Natural killer cell treated with Interleukin-12 subunit alpha and Interleukin-12 subunit beta and Interleukin-15 and Interleukin-18, amount 100 ng/mL, for 72 hours (primary cell): Measurements from ENCODE around the gene HMCN1. TPM values are rescaled to one million over a fixed set of nuclear protein-coding genes. Genes with fewer than 3 reads are reported as not detected.
A peak's percentile ranks its signal among the peaks of the same experiment; 100 is the strongest.

Source experiments
- ATAC-seq, 2 donors: fragments of 150-1000 bp; cut with Tn5 transposase in 1 of 2; sonication (Bioruptor Pico), chemical (Tn5 transposase) in 1 of 2; 2 replicates each; pipeline ENCODE4 v1.10.0; 2021
- DNase-seq: peaks from one replicate; pipeline ENCODE4 v3.0.0; 2022; ENCODE audit warnings: low spot score
- H3K27ac Mint-ChIP-seq, 2 donors: 1 replicate in 1 of 2; 2 replicates in 1 of 2; pipeline ENCODE4 v1.8.0; 2022; ENCODE audit warnings: mixed read lengths in 2 of 2, mild to moderate bottlenecking in 1 of 2, moderate library complexity in 1 of 2
- H3K27me3 Mint-ChIP-seq, 2 donors: 1 replicate in 1 of 2; 2 replicates in 1 of 2; pipeline ENCODE4 v1.8.0; 2022; ENCODE audit warnings: mixed read lengths in 2 of 2
- H3K36me3 Mint-ChIP-seq: one replicate; pipeline ENCODE4 v1.8.0; 2022; ENCODE audit warnings: mixed read lengths
- H3K4me1 Mint-ChIP-seq, 2 donors: 1 replicate in 1 of 2; 2 replicates in 1 of 2; pipeline ENCODE4 v1.8.0; 2022; ENCODE audit warnings: low read depth in 2 of 2, mixed read lengths in 2 of 2, mild to moderate bottlenecking in 1 of 2
- H3K4me3 Mint-ChIP-seq: one replicate; pipeline ENCODE4 v1.8.0; 2022; ENCODE audit warnings: mixed read lengths
- H3K9me3 Mint-ChIP-seq: 2 replicates; pipeline ENCODE4 v1.8.0; 2022; ENCODE audit warnings: mixed read lengths
- total RNA-seq, 2 donors: library from RNA; stranded (reverse); gene quantifications; one replicate each; pipeline ENCODE4 v1.2.3, GENCODE V29; 2022

The HMCN1 gene
- total RNA-seq, 2 donors from 2014 or later = 1.1 to 1.4 TPM

DNA sequence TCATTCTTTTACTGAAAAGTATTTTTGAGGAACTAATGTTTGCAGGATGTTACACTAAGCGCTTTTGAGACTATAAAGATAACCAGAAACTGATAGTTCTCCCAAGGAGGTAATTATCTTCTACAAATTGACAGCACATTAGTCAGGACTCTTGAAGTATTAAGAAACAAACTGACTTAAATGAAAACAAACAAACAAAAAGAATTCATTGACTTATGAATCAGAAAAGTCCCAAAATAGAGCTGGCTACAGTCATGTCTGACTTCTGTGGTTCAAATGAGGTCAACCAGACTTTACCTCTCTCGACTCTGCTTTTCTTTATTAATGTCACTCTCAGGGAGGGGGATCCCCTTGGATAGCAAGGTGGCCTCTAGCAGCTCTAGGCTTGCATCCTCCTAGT is 344.1 kb downstream of the HMCN1 start:
- DNase-seq (no peak), ATAC-seq (peak in 1 of 2 donors; percentile 64)
- Mint-ChIP-seq H3K9me3 (no peaks in the 10 kb centered on the region), H3K4me1 (peaks cover 0 to 2% of the 10 kb centered on the region in 2 donors), H3K27ac (no peak overlapping the region), H3K27me3 (no peaks in the 10 kb centered on the region), H3K4me3 (no peak overlapping the region), H3K36me3 (no peaks in the 10 kb centered on the region)

DNA sequence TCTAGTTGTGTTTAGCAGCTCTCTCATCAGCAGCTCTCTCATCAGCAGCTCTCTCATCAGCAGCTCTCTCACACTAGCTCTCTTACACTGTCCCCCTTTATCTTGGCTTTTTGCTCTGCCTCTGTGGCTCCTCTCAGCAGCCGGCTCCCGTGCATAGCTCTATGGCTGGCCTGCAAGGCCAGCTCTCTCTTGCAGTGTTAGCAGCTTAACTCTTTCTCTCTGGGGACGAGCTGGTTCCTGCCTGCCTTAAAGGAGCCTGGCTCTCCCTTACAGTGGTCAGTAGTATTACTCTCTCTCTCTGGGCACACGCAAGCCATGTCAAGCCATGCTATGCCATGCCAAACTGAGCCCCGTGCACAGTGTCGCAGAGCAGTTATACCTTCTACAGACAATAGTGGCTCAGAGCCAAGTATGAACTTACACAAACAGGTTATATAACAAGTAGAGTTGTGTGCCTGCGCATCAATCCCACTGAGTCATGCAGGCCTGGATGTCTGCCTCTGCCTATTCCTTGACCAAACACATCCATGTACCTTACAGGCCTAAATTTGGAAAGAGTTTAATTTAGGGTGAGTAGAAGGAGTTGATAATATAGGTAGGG is 345.0 kb downstream of the HMCN1 start:
- DNase-seq = no peak
- Mint-ChIP-seq H3K4me1 (peaks cover 0 to 2% of the 10 kb centered on the region in 2 donors), H3K9me3 (no peaks in the 10 kb centered on the region), H3K4me3 (no peak overlapping the region), H3K27me3 (no peaks in the 10 kb centered on the region), H3K27ac (no peak overlapping the region), H3K36me3 (no peaks in the 10 kb centered on the region)
- ATAC-seq = no peak

DNA sequence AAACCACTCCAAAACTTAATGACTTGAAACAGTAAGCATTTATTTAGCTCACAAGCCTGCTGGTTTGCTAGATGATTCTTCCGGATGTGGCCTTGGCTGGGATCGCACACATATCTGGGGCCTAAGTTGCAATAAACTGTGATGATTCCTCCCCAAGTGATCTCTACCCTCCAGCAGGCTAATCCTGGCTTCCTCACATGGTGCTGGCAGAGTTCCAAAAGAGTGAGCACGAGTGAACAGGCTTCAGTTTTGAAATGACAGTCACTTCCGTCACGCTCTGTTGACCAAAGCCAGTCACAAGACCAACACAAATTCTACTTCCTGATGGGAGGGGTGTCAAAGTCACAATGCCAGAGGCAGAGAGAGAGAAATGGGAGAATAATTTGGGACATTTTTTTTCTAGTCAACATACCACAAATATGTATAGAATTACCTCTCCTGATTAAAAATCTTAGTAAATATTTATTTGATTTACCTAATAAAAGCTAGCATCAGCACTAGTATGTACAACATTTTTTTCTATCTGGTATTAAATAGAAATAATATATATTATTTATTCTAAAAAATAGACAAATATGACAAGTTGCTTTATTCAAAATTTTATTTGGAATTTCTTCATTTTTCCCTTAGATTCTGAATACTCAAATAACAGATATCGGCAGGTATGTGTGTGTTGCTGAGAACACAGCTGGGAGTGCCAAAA is 348.2 kb downstream of the HMCN1 start:
- Mint-ChIP-seq H3K36me3 (no peaks in the 10 kb centered on the region), H3K9me3 (peaks cover 3% of the 10 kb centered on the region), H3K27ac (no peak overlapping the region), H3K27me3 (no peaks in the 10 kb centered on the region), H3K4me3 (no peak overlapping the region), H3K4me1 (peaks cover 0 to 2% of the 10 kb centered on the region in 2 donors)
- ATAC-seq (no peak), DNase-seq (no peak)

DNA sequence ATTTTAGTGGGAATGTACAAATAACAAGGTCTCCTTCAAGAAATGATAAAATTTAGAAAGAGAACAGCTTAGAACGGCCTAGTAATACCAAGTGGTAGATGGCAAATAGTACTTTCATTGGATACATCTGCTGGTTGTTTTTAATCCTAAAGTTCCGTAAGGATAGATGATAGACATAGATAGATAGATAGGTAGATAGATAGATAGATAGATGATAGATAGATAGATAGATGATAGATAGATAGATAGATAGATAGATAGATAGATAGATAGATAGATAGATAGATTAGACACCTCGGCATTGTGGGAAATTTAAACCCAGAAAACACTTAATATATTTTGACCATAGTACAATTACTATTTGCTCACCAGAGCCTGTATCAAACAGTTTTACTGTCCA is 352.4 kb downstream of the HMCN1 start:
- ATAC-seq (no peak), DNase-seq (no peak)
- H3K27me3 Mint-ChIP-seq = no peaks in the 10 kb centered on the region
- no peak overlapping the region for H3K4me3 Mint-ChIP-seq
- peaks cover 3% of the 10 kb centered on the region for H3K9me3 Mint-ChIP-seq
- no peak overlapping the region for H3K27ac Mint-ChIP-seq
- no peaks in the 10 kb centered on the region for H3K36me3 Mint-ChIP-seq
- peaks cover 0 to 2% of the 10 kb centered on the region in 2 donors for H3K4me1 Mint-ChIP-seq

GRCh38 chr1:186089940-186090339 is 355.7 kb downstream of the HMCN1 start:
- no peak for DNase-seq
- H3K9me3 Mint-ChIP-seq = peaks cover 6% of the 10 kb centered on the region
- no peak overlapping the region for H3K4me3 Mint-ChIP-seq
- ATAC-seq = no peak
- H3K4me1 Mint-ChIP-seq = no peaks in the 10 kb centered on the region
- no peaks in the 10 kb centered on the region for H3K36me3 Mint-ChIP-seq
- H3K27ac Mint-ChIP-seq = no peak overlapping the region
- H3K27me3 Mint-ChIP-seq = no peaks in the 10 kb centered on the region

GRCh38 chr1:186091222-186091720 is 357.1 kb downstream of the HMCN1 start:
- Mint-ChIP-seq H3K4me3 (no peak overlapping the region), H3K9me3 (peaks cover 6% of the 10 kb centered on the region), H3K27me3 (no peaks in the 10 kb centered on the region), H3K36me3 (no peaks in the 10 kb centered on the region), H3K27ac (no peak overlapping the region), H3K4me1 (no peaks in the 10 kb centered on the region)
- ATAC-seq (no peak), DNase-seq (no peak)

- no peaks in the 10 kb centered on the region for H3K4me1 Mint-ChIP-seq
- peaks cover 0 to 7% of the 10 kb centered on the region in 2 donors for H3K27me3 Mint-ChIP-seq
- H3K4me3 Mint-ChIP-seq = no peak overlapping the region
- ATAC-seq (no peak), DNase-seq (no peak)
- H3K9me3 Mint-ChIP-seq = peaks cover 6% of the 10 kb centered on the region
- H3K27ac Mint-ChIP-seq = no peak overlapping the region
- H3K36me3 Mint-ChIP-seq = peaks cover 5% of the 10 kb centered on the region
Measured at GRCh38 chr1:186093437-186093836, 359.2 kb downstream of the HMCN1 start.

DNA sequence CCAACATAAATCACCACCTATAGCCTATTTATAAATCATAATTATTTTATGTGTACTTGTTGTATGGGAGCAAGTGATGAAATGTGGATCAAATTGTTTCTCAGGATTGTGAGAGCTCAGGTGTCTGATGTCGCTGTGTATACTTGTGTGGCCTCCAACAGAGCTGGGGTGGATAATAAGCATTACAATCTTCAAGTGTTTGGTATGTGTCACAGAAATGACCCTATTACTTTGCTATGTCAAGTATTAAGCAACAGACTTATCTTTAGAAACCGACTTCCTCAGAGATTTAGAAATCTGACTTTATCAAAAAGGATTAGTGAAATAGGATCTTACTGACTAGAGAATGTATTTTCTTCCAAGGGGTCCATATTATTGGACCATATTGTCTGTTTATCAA is 360.0 kb downstream of the HMCN1 start:
- peaks cover 0 to 11% of the 10 kb centered on the region in 2 donors for H3K27me3 Mint-ChIP-seq
- H3K27ac Mint-ChIP-seq = no peak overlapping the region
- H3K36me3 Mint-ChIP-seq = peaks cover 5% of the 10 kb centered on the region
- no peak overlapping the region for H3K4me3 Mint-ChIP-seq
- peaks cover 6% of the 10 kb centered on the region for H3K9me3 Mint-ChIP-seq
- DNase-seq (no peak), ATAC-seq (no peak)
- no peaks in the 10 kb centered on the region for H3K4me1 Mint-ChIP-seq

DNA sequence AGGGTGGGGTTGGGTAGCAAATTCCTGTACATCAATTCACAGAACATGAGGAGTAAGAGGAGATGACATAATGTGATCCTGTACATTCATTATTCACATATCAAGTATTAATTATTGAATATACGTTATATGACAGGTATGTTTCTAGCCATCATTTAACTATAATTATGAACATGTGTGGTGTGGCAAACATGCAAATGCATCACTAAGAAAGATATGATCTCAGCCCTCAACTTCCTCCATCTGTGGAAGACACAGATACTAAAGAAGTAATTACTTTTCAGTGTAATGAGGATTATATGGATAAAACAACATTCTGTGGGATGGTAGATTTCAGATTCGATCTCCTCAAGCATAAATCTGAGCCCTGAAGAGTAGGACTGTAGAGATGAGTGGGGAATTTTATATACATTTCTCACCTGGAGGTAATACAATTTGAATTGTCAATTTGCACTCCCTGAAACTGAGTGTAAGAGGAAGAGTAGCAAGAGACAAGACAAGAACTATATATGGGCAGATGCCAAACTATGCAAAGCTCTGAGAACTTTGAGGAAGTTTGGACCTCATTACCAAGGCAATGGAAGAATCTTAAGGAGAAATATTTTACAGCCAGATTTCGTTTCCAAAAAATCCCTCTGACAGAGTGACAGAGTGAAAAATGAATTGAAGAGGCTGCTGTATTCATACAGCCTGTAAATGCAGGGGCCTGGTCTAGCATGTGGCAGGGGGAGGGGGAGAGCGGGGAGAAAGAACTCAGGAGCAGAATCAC is 365.3 kb downstream of the HMCN1 start:
- H3K27me3 Mint-ChIP-seq = peaks cover 0 to 11% of the 10 kb centered on the region in 2 donors
- no peak overlapping the region for H3K4me3 Mint-ChIP-seq
- ATAC-seq (no peak), DNase-seq (no peak)
- H3K9me3 Mint-ChIP-seq = peaks cover 10% of the 10 kb centered on the region
- no peaks in the 10 kb centered on the region for H3K4me1 Mint-ChIP-seq
- no peak overlapping the region for H3K27ac Mint-ChIP-seq
- H3K36me3 Mint-ChIP-seq = peaks cover 5% of the 10 kb centered on the region

GRCh38 chr1:186102107-186102506 is 367.9 kb downstream of the HMCN1 start:
- no peak for DNase-seq
- H3K4me1 Mint-ChIP-seq = no peaks in the 10 kb centered on the region
- no peak for ATAC-seq
- peaks cover 10% of the 10 kb centered on the region for H3K9me3 Mint-ChIP-seq
- H3K27me3 Mint-ChIP-seq = peaks cover 0 to 11% of the 10 kb centered on the region in 2 donors
- H3K27ac Mint-ChIP-seq = no peak overlapping the region
- H3K36me3 Mint-ChIP-seq = peaks cover 5% of the 10 kb centered on the region
- no peak overlapping the region for H3K4me3 Mint-ChIP-seq

GRCh38 chr1:186102547-186103148 is 368.5 kb downstream of the HMCN1 start:
- Mint-ChIP-seq H3K4me3 (no peak overlapping the region), H3K9me3 (peaks cover 10% of the 10 kb centered on the region), H3K27ac (no peak overlapping the region), H3K4me1 (no peaks in the 10 kb centered on the region), H3K36me3 (peaks cover 5% of the 10 kb centered on the region), H3K27me3 (peaks cover 0 to 11% of the 10 kb centered on the region in 2 donors)
- ATAC-seq (no peak), DNase-seq (no peak)

GRCh38 chr1:186104459-186104858 is 370.3 kb downstream of the HMCN1 start:
- H3K27ac Mint-ChIP-seq = no peak overlapping the region
- H3K27me3 Mint-ChIP-seq = no peaks in the 10 kb centered on the region
- no peaks in the 10 kb centered on the region for H3K4me1 Mint-ChIP-seq
- no peaks in the 10 kb centered on the region for H3K36me3 Mint-ChIP-seq
- no peak for ATAC-seq
- H3K4me3 Mint-ChIP-seq = no peak overlapping the region
- no peak for DNase-seq
- peaks cover 7% of the 10 kb centered on the region for H3K9me3 Mint-ChIP-seq

GRCh38 chr1:186112280-186112679 is 378.1 kb downstream of the HMCN1 start:
- no peaks in the 10 kb centered on the region for H3K36me3 Mint-ChIP-seq
- no peak overlapping the region for H3K27ac Mint-ChIP-seq
- peaks cover 3 to 8% of the 10 kb centered on the region in 2 donors for H3K27me3 Mint-ChIP-seq
- ATAC-seq = no peak
- no peaks in the 10 kb centered on the region for H3K4me1 Mint-ChIP-seq
- DNase-seq = no peak
- H3K9me3 Mint-ChIP-seq = peaks cover 9% of the 10 kb centered on the region
- H3K4me3 Mint-ChIP-seq = no peak overlapping the region

DNA sequence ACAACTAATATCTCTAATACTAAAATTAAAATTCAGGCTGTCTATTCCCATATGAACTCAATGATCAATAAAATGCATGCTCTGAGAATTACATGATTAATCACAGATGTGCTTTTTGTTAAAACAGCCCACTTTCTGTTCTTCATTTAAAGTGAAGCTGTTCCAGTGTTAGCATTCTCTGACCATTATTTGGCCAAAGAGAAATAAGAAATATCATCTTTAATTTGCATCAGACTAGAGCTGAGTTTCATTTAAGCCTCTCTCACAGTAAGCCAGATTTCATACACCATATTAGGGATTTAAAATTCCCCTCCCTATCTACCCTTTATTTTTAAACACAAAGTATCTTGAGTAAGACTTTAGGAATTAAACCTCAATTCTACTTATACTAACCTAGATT is 379.3 kb downstream of the HMCN1 start:
- ATAC-seq = no peak

More for the DNA sequence above, 379.3 kb downstream of the HMCN1 start:
- Mint-ChIP-seq H3K9me3 (peaks cover 9% of the 10 kb centered on the region), H3K36me3 (no peaks in the 10 kb centered on the region), H3K4me3 (no peak overlapping the region), H3K4me1 (no peaks in the 10 kb centered on the region), H3K27ac (no peak overlapping the region), H3K27me3 (peaks cover 3 to 8% of the 10 kb centered on the region in 2 donors)
- DNase-seq = no peak
